HepG2 (cell line): ENCODE measurements around the gene NR2F6. TPM values are rescaled to one million over a fixed set of nuclear protein-coding genes. Genes with fewer than 3 reads are reported as not detected.

Experiments
- ATAC-seq: fragments of 200-7000 bp; cut with Tn5 transposase; 3 replicates; pipeline ENCODE4 v1.9.1; 2020; ENCODE audit warnings: mild to moderate bottlenecking, moderate library complexity
- BruUV-seq: library from RNA; stranded (reverse); fragments of 400-500 nt; replicated peaks from 2 replicates; lab custom pipeline; 2021; lab: Mats Ljungman, UMichigan
- CTCF ChIA-PET: fragments of 300-600 bp; formaldehyde crosslinking; extraction: SDS; loops from one replicate; lab custom pipeline; 2021; ENCODE audit warnings: low total read pairs, inconsistent platforms, low intra/inter-chr PET ratio; lab: Yijun Ruan, JAX
- POLR2A ChIA-PET: fragments of 350-600 bp; sonication (Branson Sonifier 250); formaldehyde crosslinking; loops from one replicate; lab custom pipeline; 2020; ENCODE audit warnings: antibody characterized with exemption, inconsistent platforms; lab: Yijun Ruan, JAX
- DNase-seq: peaks from one replicate; pipeline ENCODE4 v3.0.0-alpha.2; 2015; ENCODE audit warnings: low spot score
- FAIRE-seq: peaks from 3 replicates; lab custom pipeline; 2011; peaks lifted over from hg19 to GRCh38; lab: Jason Lieb, UNC
- H2AFZ ChIP-seq: one replicate; pipeline ENCODE4 v1.6.1; 2011; ENCODE audit warnings: low read length, inconsistent platforms
- H3K27ac ChIP-seq: fragments of 300-600 bp; 3 replicates; pipeline ENCODE4 v1.8.0; 2011; ENCODE audit warnings: mixed run types, mild to moderate bottlenecking, mixed read lengths, low read length, inconsistent platforms; ENCODE audit not compliant: insufficient read depth; ENCODE audit errors: extremely low read length
- H3K27me3 ChIP-seq, 2 experiments: fragments of 200-600 bp in 1 of 2; 2 replicates in 1 of 2; 3 replicates in 1 of 2; pipeline versions ENCODE4 v1.6.0 to v1.8.0; 2011; ENCODE audit warnings: low read length in 2 of 2, mild to moderate bottlenecking in 2 of 2, moderate library complexity in 2 of 2, inconsistent platforms in 1 of 2; ENCODE audit not compliant: insufficient read depth in 2 of 2, control insufficient read depth in 1 of 2
- H3K36me3 ChIP-seq, 2 experiments: fragments of 200-600 bp in 1 of 2; replicated peaks in 1 of 2; 2 replicates in 1 of 2; 3 replicates in 1 of 2; pipeline versions ENCODE4 v1.5.1 to v1.8.0; 2011; ENCODE audit warnings: low read length in 2 of 2, inconsistent platforms in 1 of 2; ENCODE audit not compliant: insufficient read depth in 2 of 2, control insufficient read depth in 1 of 2
- H3K4me1 ChIP-seq: 2 replicates; pipeline ENCODE4 v1.5.1; 2012; ENCODE audit warnings: low read length, inconsistent platforms; ENCODE audit not compliant: insufficient read depth
- H3K4me2 ChIP-seq: 2 replicates; pipeline ENCODE4 v1.6.0; 2011; ENCODE audit warnings: low read depth, low read length, inconsistent platforms
- H3K4me3 ChIP-seq, 3 experiments: fragments of 200-600 bp in 1 of 3; sonication (generic), shearing (Covaris generic) in 1 of 3; replicated peaks in 1 of 3; 2 replicates each; pipeline ENCODE4 v1.5.1; 2011 to 2016; ENCODE audit warnings: low read length in 3 of 3, inconsistent platforms in 2 of 3, low read depth in 2 of 3, mild to moderate bottlenecking in 2 of 3, control low read depth in 1 of 3, mixed read lengths in 1 of 3; ENCODE audit not compliant: insufficient read depth in 1 of 3
- H3K79me2 ChIP-seq: one replicate; pipeline ENCODE4 v1.6.1; 2011; ENCODE audit warnings: low read length, inconsistent platforms; ENCODE audit not compliant: insufficient read depth
- H3K9ac ChIP-seq: 2 replicates; pipeline ENCODE4 v1.6.0; 2011; ENCODE audit warnings: mild to moderate bottlenecking, low read depth, low read length, inconsistent platforms; ENCODE audit not compliant: insufficient read depth
- H3K9me3 ChIP-seq: 2 replicates; pipeline ENCODE4 v1.5.1; 2012; ENCODE audit warnings: mild to moderate bottlenecking, low read length
- H4K20me1 ChIP-seq: 2 replicates; pipeline ENCODE4 v1.6.0; 2011; ENCODE audit warnings: inconsistent platforms, mild to moderate bottlenecking, low read length, moderate library complexity; ENCODE audit not compliant: insufficient read depth
- ISX ChIP-seq: sonication (generic); formaldehyde crosslinking; conservative IDR thresholded peaks from 2 replicates; pipeline ENCODE4 v1.5.0; 2020; ENCODE audit warnings: missing genetic modification reagents
- KDM5B ChIP-seq: sonication (generic); formaldehyde crosslinking; IDR thresholded peaks from 2 replicates; pipeline ENCODE4 v1.4.0; 2020; ENCODE audit warnings: missing genetic modification reagents, mild to moderate bottlenecking, borderline replicate concordance
- KLF13 ChIP-seq: sonication (generic); formaldehyde crosslinking; IDR thresholded peaks from 2 replicates; pipeline ENCODE4 v1.4.0; 2020; ENCODE audit warnings: mild to moderate bottlenecking, missing genetic modification reagents
- MAF1 ChIP-seq: sonication (generic); formaldehyde crosslinking; IDR thresholded peaks from 2 replicates; pipeline ENCODE4 v1.5.0; 2020; ENCODE audit warnings: missing genetic modification reagents, borderline replicate concordance
- MTA1 ChIP-seq: sonication (generic); formaldehyde crosslinking; IDR thresholded peaks from 2 replicates; pipeline ENCODE4 v1.4.0; 2020; ENCODE audit warnings: missing genetic modification reagents, mild to moderate bottlenecking, borderline replicate concordance
- MYC ChIP-seq: sonication (generic); formaldehyde crosslinking; IDR thresholded peaks from 2 replicates; pipeline ENCODE4 v1.9.0; 2021; ENCODE audit warnings: missing genetic modification reagents, borderline replicate concordance
- NCOA1 ChIP-seq: sonication (generic); formaldehyde crosslinking; IDR thresholded peaks from 2 replicates; pipeline ENCODE4 v1.9.0; 2021; ENCODE audit warnings: missing genetic modification reagents
- NONO ChIP-seq, 2 experiments: fragments of 450-650 bp in 1 of 2; sonication (generic) in 1 of 2; formaldehyde crosslinking in 1 of 2; IDR thresholded peaks in 1 of 2; conservative IDR thresholded peaks in 1 of 2; 2 replicates each; pipeline versions ENCODE4 v1.6.1 to v1.8.0; 2017 to 2022; ENCODE audit warnings: mild to moderate bottlenecking in 1 of 2, missing genetic modification reagents in 1 of 2, moderate library complexity in 1 of 2
- NR2F2 ChIP-seq: IDR thresholded peaks from 2 replicates; pipeline ENCODE4 v1.6.1; 2012; ENCODE audit warnings: low read depth, inconsistent platforms, borderline replicate concordance
- RFXAP ChIP-seq: sonication (generic); formaldehyde crosslinking; IDR thresholded peaks from 2 replicates; pipeline ENCODE4 v1.4.0; 2020; ENCODE audit warnings: missing genetic modification reagents, borderline replicate concordance
- SMYD3 ChIP-seq: sonication (generic); formaldehyde crosslinking; IDR thresholded peaks from 2 replicates; pipeline ENCODE4 v1.8.1; 2023; ENCODE audit warnings: mild to moderate bottlenecking, missing genetic modification reagents
- STAG1 ChIP-seq: sonication (generic); formaldehyde crosslinking; IDR thresholded peaks from 2 replicates; pipeline ENCODE4 v1.4.0; 2020; ENCODE audit warnings: missing genetic modification reagents
- TEAD2 ChIP-seq: sonication (generic); formaldehyde crosslinking; IDR thresholded peaks from 2 replicates; pipeline ENCODE4 v1.9.0; 2021; ENCODE audit warnings: missing genetic modification reagents
- THAP11 ChIP-seq: IDR thresholded peaks from 2 replicates; pipeline ENCODE4 v1.6.1; 2016; ENCODE audit warnings: missing biosample characterization, missing genetic modification reagents
- XBP1 ChIP-seq: sonication (generic); formaldehyde crosslinking; IDR thresholded peaks from 2 replicates; pipeline ENCODE4 v1.5.0; 2020; ENCODE audit warnings: missing genetic modification reagents
- YY1 ChIP-seq: IDR thresholded peaks from 2 replicates; pipeline ENCODE4 v1.6.1; 2011; ENCODE audit warnings: low read length, low read depth, moderate library complexity, mild to moderate bottlenecking; ENCODE audit not compliant: insufficient read depth, insufficient replicate concordance
- ZKSCAN5 ChIP-seq: sonication (generic); formaldehyde crosslinking; IDR thresholded peaks from 2 replicates; pipeline ENCODE4 v1.5.1; 2020; ENCODE audit warnings: mild to moderate bottlenecking, missing genetic modification reagents
- ZNF484 ChIP-seq: sonication (generic); formaldehyde crosslinking; IDR thresholded peaks from 2 replicates; pipeline ENCODE4 v1.5.1; 2020; ENCODE audit warnings: mild to moderate bottlenecking, low read depth, missing genetic modification reagents, borderline replicate concordance
- ZNF597 ChIP-seq: sonication (generic); formaldehyde crosslinking; IDR thresholded peaks from 2 replicates; pipeline ENCODE4 v1.5.0; 2020; ENCODE audit warnings: missing genetic modification reagents
- ZSCAN29 ChIP-seq: sonication (generic); formaldehyde crosslinking; conservative IDR thresholded peaks from 2 replicates; pipeline ENCODE4 v1.4.0; 2020; ENCODE audit warnings: mild to moderate bottlenecking, missing genetic modification reagents
- ZZZ3 ChIP-seq: sonication (generic); formaldehyde crosslinking; IDR thresholded peaks from 2 replicates; pipeline ENCODE4 v1.4.0; 2020; ENCODE audit warnings: missing genetic modification reagents, mild to moderate bottlenecking, borderline replicate concordance
- WGBS: methylation state at CpG from one replicate; pipeline ENCODE4 v1.1.6; 2017; ENCODE audit warnings: low lambda C conversion rate; 5-methylcytosine and 5-hydroxymethylcytosine counted together
- in situ Hi-C: cut with HindIII; loops from 2 replicates; pipeline ENCODE4 v1.10.0; 2017; ENCODE audit warnings: low pct_unique_long_range_greater_than_20kb; ENCODE audit not compliant: extremely low pct_ligation_motif_present
- intact Hi-C: fragments of 100-400 bp; cut with micrococcal nuclease; formaldehyde crosslinking; loops from one replicate; pipeline ENCODE4 v1.10.0; 2022; ENCODE audit not compliant: unreplicated experiment
- polyA plus RNA-seq, 8 experiments: library from polyadenylated mRNA; depleted of rRNA in 3 of 8; stranded (reverse) in 7 of 8; unstranded in 1 of 8; fragments of >200 nt; fragmentation: Illumina TruSeq in 4 of 8; extraction: Trizol in 4 of 8; gene quantifications; 2 replicates each; pipeline versions ENCODE4 v1.2.1 to v1.2.3, GENCODE V29; 2011 to 2016; ENCODE audit warnings: low read depth in 4 of 8, missing spikeins in 1 of 8, mixed read lengths in 1 of 8; ENCODE audit not compliant: insufficient read depth in 1 of 8
- total RNA-seq, 5 experiments: library from RNA; depleted of rRNA; stranded (reverse); fragments of >200 nt; fragmentation: Illumina TruSeq; extraction: Trizol; gene quantifications; 2 replicates each; pipeline ENCODE4 v1.2.3, GENCODE V29; 2016; ENCODE audit warnings: low read depth in 1 of 5

The NR2F6 gene
- total and polyA plus RNA-seq, 2 of the 13 experiments (the other 11 are each of a cell fraction or from before 2014, with no cell fraction given) = 30.9 to 72.4 TPM

GRCh38 chr19:17196610-17197009 is 49.1 kb downstream of the NR2F6 start:
- no peak overlapping the region for H3K4me2 ChIP-seq
- FAIRE-seq (no peak), ATAC-seq (no peak), DNase-seq (no peak)
- no peak overlapping the region for H3K9ac ChIP-seq
- intact Hi-C loops = no loop called here
- H3K27ac ChIP-seq = no peak overlapping the region
- WGBS = 97% methylated on average over 7 of the region's 7 CpGs
- H3K36me3 ChIP-seq = peaks cover 11 to 13% of the 10 kb centered on the region in 2 experiments; a peak in 4 of 5 replicates
- POLR2A ChIA-PET = no interaction called here
- in situ Hi-C loops = no loop called here
- no peaks in the 10 kb centered on the region for H3K27me3 ChIP-seq
- no peak for TF ChIP-seq NONO (IDR thresholded peaks at IDR 0.05)
- no peak for TF ChIP-seq NONO (CRISPR knock-in tag; conservative IDR thresholded peaks at IDR 0.05)
- TF ChIP-seq ZNF597 = no peak
- no peak for TF ChIP-seq MAF1 (CRISPR knock-in tag)
- BruUV-seq = no TSS peak
- peaks cover 20% of the 10 kb centered on the region for H3K4me1 ChIP-seq
- H3K9me3 ChIP-seq = no peaks in the 10 kb centered on the region
- CTCF ChIA-PET = no interaction called here
- H3K79me2 ChIP-seq = no peaks in the 10 kb centered on the region
- H2AFZ ChIP-seq = no peak overlapping the region
- H3K4me3 ChIP-seq = no peak overlapping the region
- no peaks in the 10 kb centered on the region for H4K20me1 ChIP-seq

- CTCF ChIA-PET = no interaction called here
- no TSS peak for BruUV-seq
- peaks cover 5% of the 10 kb centered on the region for H3K4me1 ChIP-seq
- intact Hi-C loops (no loop called here), in situ Hi-C loops (no loop called here)
- 100% methylated on average over 1 of the region's 23 CpGs for WGBS
- H3K79me2 ChIP-seq = no peaks in the 10 kb centered on the region
- H3K9me3 ChIP-seq = no peaks in the 10 kb centered on the region
- H3K4me2 ChIP-seq = no peak overlapping the region
- H4K20me1 ChIP-seq = no peaks in the 10 kb centered on the region
- ATAC-seq (no peak), DNase-seq (no peak), FAIRE-seq (no peak)
- H2AFZ ChIP-seq = no peak overlapping the region
- no peak overlapping the region for H3K27ac ChIP-seq
- no peaks in the 10 kb centered on the region for H3K27me3 ChIP-seq
- POLR2A ChIA-PET = no interaction called here
- no peak overlapping the region for H3K9ac ChIP-seq
- peaks cover 17 to 21% of the 10 kb centered on the region in 2 experiments; a peak in 4 of 5 replicates for H3K36me3 ChIP-seq
- no peak overlapping the region for H3K4me3 ChIP-seq
- TF ChIP-seq RFXAP (CRISPR knock-in tag) (no peak), XBP1 (no peak), NR2F2 (no peak), MYC (CRISPR knock-in tag) (no peak), KLF13 (CRISPR knock-in tag) (no peak), NCOA1 (CRISPR knock-in tag) (no peak), SMYD3 (no peak), ZSCAN29 (CRISPR knock-in tag) (no peak), ISX (CRISPR knock-in tag) (no peak), MTA1 (no peak), ZNF484 (CRISPR knock-in tag) (no peak), KDM5B (no peak), THAP11 (CRISPR knock-in tag) (no peak), ZZZ3 (no peak), ZKSCAN5 (no peak), STAG1 (CRISPR knock-in tag) (no peak), YY1 (no peak), TEAD2 (CRISPR knock-in tag) (no peak)
These were observed 50.6 kb downstream of the NR2F6 start for GRCh38 chr19:17195106-17195505.
